GM12892 (cell line): ENCODE results near the gene LAMP5.

Experiments used
- POLR2A ChIP-seq: IDR thresholded peaks from 2 replicates; pipeline ENCODE4 v1.6.1; 2011; ENCODE audit warnings: low read depth, low read length, control low read depth
- POLR2AphosphoS5 ChIP-seq: IDR thresholded peaks from 2 replicates; pipeline ENCODE4 v1.6.1; 2011; ENCODE audit warnings: low read depth, low read length, control low read depth

GRCh38 chr20:9483131-9483530, 31.3 kb upstream of the LAMP5 start:
- TF ChIP-seq POLR2A (no peak), POLR2AphosphoS5 (no peak)
